ENCODE measurements around the gene ZHX3.

ZHX3 gene

GRCh38 chr20:41357424-41358163 is 40.1 kb upstream of the ZHX3 start:
- Histone ChIP-seq H3K27me3 (ENCODE audit: insufficient read depth, poor library complexity, severe bottlenecking) (no peaks in the 10 kb centered on the region), H3K27ac (replicated peaks) (no peak overlapping the region), H3K4me3 (replicated peaks; ENCODE audit: insufficient read depth, low read length) (no peak overlapping the region)
- TF ChIP-seq CTCF (IDR thresholded peaks at IDR 0.05; ENCODE audit: insufficient read depth, low read length) (no peak), GABPA (IDR thresholded peaks at IDR 0.05; ENCODE audit: low read depth) (no peak), SPI1 (IDR thresholded peaks at IDR 0.05; ENCODE audit: borderline replicate concordance, low read depth) (no peak), REST (IDR thresholded peaks at IDR 0.05; ENCODE audit: insufficient replicate concordance, low read depth) (no peak), POLR2AphosphoS5 (IDR thresholded peaks at IDR 0.05; ENCODE audit: low read depth) (no peak)
- DNase-seq (ENCODE audit: low read depth in 1 of 2, low spot score in 1 of 2) = no peak

GRCh38 chr20:41356951-41357350 is 39.4 kb upstream of the ZHX3 start:
- no peak for TF ChIP-seq POLR2AphosphoS5 (IDR thresholded peaks at IDR 0.05; ENCODE audit: low read depth)
- no peak for TF ChIP-seq GABPA (IDR thresholded peaks at IDR 0.05; ENCODE audit: low read depth)
- TF ChIP-seq CTCF (IDR thresholded peaks at IDR 0.05; ENCODE audit: insufficient read depth, low read length) = no peak
- no peak for TF ChIP-seq SPI1 (IDR thresholded peaks at IDR 0.05; ENCODE audit: borderline replicate concordance, low read depth)
- TF ChIP-seq REST (IDR thresholded peaks at IDR 0.05; ENCODE audit: insufficient replicate concordance, low read depth) = no peak
- no peak overlapping the region for H3K27ac ChIP-seq (replicated peaks)
- no peaks in the 10 kb centered on the region for H3K27me3 ChIP-seq (ENCODE audit: insufficient read depth, poor library complexity, severe bottlenecking)
- no peak overlapping the region for H3K4me3 ChIP-seq (replicated peaks; ENCODE audit: insufficient read depth, low read length)
- DNase-seq (ENCODE audit: low read depth in 1 of 2, low spot score in 1 of 2) = no peak

- Histone ChIP-seq H3K27me3 (ENCODE audit: insufficient read depth, poor library complexity, severe bottlenecking) (no peaks in the 10 kb centered on the region), H3K27ac (replicated peaks) (no peak overlapping the region), H3K4me3 (replicated peaks; ENCODE audit: insufficient read depth, low read length) (no peak overlapping the region)
- DNase-seq (ENCODE audit: low read depth in 1 of 2, low spot score in 1 of 2) = no peak
- TF ChIP-seq POLR2AphosphoS5 (IDR thresholded peaks at IDR 0.05; ENCODE audit: low read depth) = no peak
- no peak for TF ChIP-seq GABPA (IDR thresholded peaks at IDR 0.05; ENCODE audit: low read depth)
- no peak for TF ChIP-seq REST (IDR thresholded peaks at IDR 0.05; ENCODE audit: insufficient replicate concordance, low read depth)
- TF ChIP-seq CTCF (IDR thresholded peaks at IDR 0.05; ENCODE audit: insufficient read depth, low read length) = no peak
- TF ChIP-seq SPI1 (IDR thresholded peaks at IDR 0.05; ENCODE audit: borderline replicate concordance, low read depth) = no peak
Measured at GRCh38 chr20:41355598-41356203, 38.2 kb upstream of the ZHX3 start.
